H4 (cell line): ENCODE measurements around the gene CPVL. TPM values are rescaled to one million over a fixed set of nuclear protein-coding genes. Genes with fewer than 3 reads are reported as not detected.
A peak's percentile ranks its signal among the peaks of the same experiment; 100 is the strongest.

Experiments used
- DNase-seq: peaks from one replicate; pipeline ENCODE4 v3.0.0-alpha.2; 2015; ENCODE audit warnings: low spot score
- total RNA-seq: library from RNA; depleted of rRNA; stranded (reverse); fragments of >200 nt; shearing (Covaris generic); gene quantifications from 2 replicates; pipeline ENCODE4 v1.2.3, GENCODE V29; 2014; rRNA removed

CPVL gene
- total RNA-seq = 106 and 113 TPM in 2 replicates

DNA sequence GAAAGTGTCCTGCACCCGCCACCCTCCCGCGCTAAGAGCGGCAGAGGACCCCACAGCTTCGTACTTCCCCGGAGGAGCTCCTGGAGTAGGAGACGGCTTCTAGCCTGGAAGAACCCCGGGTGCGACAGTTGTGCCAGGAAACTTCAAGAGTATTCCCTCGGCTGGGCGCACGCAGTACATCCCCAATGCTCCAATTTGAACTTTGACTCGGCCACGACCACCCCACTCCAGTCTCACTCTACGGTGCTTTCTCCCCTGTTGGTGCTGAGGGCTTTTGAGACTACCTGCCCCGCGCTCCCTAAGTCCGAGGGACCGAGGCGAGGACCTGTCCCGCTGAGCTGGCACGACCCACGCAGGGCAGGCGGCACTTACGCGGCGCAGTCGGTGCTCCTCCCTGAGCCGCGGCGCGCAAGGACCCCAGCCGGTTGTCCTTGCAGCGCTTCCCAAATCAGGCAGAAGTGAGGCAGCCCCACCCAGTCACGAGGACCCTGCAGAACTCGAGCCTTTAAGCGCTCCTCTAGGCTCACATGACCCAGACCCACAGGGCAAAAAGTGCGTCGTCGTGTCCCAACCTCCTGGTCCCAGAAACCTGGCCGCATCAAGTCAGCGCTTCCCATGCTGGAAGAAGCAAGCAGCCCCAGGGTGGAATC, at the start of gene CPVL:
Gene CPVL (minus strand): TSS at position 481 of the 650 bp plus-strand sequence. CDS start 25,476 bp downstream, outside the sequence.
- peak; percentile 93 for DNase-seq

DNA sequence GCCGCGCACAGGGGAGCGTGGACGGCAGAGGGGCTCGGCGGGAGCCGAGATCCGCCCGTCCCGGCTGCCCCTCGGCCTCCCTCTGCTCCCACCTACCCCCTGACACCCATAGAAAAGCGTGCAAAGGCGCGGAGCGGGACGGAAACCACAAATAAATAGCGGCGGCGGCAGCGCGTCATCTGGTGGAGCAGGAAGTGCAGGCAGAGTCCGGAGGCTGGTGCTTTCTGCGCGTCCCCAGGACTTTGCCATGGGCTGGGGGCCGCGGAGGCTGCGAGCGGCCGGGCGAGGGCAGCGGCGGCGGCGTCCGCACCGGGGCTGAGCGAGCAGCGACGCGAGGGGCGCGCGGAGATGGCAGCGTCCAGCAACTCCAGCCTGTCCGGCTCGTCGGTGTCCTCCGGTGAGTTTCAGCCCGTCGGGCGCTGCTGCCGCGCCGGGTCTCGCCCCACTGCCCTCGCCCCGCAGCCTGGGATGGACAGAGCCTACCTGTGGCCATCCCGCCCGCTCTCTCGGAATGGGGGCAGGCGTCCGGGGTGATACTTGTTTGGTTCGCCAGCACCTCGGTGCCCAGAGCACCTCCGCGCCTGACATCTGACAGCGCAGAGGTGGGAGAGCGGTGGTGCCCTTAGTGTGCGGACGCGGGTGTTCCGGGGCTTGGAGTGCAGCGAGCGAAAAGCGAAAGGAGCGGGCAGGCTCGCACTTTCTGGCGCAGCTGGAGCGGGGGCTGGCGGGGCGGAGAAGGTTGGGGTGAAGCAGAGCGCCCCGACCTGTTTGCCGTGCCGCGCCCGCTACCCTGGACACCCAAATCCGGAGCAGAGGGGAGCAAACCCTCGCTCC, 48.5 kb upstream of the CPVL start, which contains the start of gene CHN2:
Gene CHN2 (plus strand): TSS at position 182 of the 834 bp plus-strand sequence.
- peak; percentile 62 for DNase-seq

DNA sequence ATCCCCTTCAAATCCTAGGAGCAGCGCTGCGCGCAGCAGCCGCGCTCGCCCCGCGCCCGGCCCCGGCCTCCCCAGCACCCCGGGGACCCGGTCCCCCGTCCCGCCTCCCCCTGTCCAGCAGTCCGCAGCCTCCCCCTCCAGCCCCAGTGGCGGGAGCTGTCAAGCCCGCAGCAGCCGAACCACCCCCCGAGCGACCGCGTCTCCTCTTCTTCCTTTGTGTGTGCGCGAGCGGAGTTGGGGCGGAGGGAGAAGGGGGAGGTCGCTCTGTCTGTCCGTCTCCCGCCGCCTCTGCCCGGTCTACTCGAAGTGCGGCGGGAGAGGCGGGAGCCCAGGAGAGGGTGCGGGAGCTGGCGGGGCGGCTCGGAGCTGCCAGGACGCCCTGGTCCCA, 47.9 kb upstream of the CPVL start:
- no peak for DNase-seq

DNA sequence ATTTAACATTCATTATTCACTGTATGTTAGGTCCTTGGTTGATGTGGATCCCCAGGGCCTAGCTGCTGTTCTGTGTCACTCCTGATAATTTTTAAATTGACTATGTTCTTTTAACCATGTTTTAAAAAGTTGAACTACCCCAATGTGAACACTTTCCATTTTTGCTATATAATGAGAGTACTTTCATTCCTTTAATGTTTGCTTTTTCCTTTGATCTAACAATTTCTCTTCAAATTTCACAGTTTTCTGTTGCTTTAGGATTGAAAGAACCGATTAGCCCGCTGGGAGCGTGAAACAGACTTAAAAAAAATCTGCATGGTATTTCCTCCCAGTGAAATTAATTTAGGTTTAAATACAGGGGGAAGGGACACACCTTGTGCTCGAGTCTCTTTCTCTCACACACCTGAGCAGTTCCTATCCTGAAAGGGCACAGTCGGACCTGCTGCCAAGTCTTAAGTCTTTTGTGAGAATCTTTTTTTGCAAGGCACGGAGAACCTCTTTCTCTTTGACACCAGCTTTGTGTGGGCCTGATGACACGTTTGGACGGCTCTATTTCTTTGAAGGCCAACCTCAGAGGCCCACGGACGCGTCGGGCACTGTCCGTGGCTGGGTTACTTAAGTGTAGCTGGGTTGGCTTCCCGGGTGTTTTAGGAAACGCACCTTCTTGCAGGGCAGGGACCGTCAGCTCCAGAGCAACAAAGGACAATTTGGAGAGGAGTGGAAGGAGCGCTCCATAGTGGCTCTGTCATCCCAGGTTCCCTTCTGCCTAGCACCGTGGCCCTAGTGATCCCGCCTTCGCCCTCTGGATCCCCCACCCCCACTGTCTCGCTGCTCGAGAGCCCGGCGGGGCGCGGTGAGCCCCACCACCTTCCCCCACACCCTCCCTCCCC, 47.2 kb upstream of the CPVL start:
- no peak for DNase-seq

DNA sequence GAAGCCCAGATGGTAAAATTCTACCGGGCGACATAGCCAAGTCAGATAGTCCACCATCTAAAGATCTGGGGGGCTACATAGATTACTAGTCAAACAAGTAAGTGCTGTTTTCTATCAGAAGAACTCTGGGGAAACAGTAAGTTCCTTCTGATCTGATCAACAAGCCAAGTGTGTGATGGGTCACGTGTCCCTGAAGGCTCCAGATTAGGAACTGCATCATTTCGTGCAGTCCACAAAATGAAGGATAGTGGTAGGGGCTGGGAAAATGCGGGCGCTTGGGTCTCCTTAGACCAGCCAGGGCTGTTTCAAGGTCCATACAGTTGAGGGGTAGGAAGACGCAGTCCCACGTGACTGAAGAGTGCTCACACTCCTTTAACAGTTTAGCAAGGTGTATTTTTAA, 46.5 kb upstream of the CPVL start:
- no peak for DNase-seq

DNA sequence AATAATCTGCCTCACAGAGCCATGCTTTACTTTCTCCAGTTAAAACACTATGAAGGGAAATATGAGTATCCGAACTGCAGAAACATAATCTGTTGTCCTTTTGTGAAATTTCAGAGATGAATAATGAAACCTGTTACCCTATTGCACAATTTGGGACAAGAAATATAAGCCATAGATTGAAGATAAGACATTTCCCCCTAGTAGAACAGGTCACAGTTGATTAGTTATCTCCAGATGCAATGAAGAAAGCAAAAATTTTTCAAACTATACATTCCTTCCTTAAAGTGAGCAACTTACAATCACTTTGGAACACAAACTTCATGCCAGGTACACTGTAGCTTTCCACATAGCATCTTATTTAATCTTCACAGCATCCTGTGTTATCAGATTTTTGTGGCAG, 46.0 kb upstream of the CPVL start:
- no peak for DNase-seq

DNA sequence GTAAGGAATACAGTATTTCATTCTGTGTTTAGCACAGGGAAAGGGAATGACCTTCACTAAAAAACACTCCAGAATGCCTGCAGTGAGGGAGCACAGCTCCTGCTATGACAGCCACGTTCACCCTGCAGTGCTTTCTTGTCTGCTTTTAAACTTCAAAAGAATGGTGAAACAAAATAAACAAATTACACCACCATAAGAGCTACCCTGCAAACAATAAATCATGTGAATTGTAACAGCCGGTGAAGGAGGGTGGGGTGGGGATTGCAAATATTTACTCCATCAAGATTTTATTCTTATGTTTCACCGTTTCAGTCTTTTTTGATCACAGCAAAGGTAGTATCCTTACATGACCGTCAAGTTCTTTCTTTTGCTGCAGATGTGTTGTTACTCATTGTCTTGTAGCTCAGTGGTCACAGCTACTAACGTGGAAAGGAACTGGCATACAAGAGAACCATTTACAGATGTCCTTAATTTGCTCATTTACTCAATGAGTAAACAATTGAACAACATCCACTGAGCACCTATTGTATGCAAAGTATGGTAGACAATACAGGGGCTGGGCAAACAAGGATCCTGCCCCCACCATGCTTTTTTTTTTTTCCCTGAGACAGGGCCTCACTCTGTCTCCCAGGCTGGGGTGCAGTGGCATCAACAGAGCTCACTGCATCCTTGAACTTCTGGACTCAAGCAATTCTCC, 44.2 kb upstream of the CPVL start:
- peak; percentile 63 for DNase-seq

DNA sequence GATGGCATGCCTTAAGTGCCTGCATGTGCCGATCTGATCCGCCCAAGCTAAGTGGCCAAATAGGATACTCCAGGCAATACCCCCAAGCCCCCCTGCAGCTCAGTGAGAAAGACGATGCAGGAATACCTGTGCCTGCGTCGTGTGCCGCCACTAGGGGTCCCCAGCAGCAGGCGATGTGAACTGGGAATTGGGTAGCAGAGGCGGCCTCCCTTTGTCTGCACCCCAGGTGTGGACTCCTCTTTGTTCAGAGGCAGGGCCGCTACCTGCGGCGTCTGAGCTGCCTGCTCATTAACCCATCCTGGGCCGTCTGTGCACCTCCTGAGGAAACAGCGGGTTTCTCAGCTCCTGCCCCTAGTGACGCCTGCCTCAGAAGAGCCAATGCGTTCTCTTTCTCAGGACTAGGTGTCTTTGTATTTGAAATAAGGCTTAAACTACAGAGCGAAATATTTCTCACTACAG, 43.4 kb upstream of the CPVL start:
- peak; percentile 64 for DNase-seq

DNA sequence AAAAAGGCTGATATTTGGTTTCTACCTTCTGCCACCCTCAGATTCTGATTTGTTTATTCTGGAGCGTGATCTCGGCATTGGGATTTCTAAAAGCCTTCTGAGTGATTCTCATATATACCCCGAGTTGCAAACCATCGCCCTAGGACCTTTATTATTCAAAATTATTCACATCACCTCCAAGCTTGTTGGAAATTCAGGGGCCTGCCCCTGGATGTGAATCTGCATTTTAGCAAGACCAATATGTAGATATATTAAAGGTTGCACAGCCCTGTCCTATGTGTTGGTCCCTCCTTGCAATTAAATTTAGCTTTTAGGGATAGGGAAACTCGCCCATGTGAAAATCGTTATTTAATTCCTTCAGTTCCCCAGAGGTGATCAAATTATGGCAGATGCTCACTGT, 39.3 kb upstream of the CPVL start:
- no peak for DNase-seq

DNA sequence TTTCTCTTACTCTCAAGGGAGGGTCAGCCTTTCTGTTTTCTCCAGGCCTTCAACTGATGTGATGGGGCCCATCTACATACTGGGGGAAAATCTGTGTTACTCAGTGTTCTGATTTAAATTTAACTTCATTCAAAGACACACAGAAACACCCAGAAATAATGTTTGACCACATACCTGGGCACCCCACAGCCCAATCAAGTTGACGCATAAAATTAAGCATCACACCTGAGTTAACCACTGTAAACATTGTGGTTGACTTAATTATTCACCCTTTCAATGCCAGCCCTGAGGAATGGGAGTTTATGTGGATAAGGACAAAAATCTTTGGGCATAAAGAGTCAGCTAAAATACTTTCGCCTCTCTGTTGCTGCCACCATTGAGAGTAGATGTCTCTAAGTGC, 38.3 kb upstream of the CPVL start:
- no peak for DNase-seq

DNA sequence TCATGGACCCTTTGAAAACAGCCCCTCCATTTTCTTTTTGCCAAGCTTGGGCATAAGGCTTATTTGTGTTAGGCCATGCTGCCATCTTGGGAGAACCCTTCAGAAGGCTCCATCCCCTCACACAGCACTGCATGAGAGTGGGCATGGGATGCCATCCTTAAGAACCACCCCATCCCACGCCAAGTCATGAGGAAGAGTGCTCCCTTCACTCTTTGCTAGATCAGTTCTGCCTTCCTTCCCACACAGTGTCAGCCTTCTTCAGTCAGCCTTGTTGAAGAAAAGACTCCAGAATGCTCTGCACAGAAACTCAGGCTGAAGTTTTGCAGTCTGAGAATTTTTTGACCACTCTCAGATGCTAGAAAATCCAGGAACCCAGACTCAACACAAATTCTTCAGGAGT, 32.8 kb upstream of the CPVL start:
- DNase-seq = no peak

DNA sequence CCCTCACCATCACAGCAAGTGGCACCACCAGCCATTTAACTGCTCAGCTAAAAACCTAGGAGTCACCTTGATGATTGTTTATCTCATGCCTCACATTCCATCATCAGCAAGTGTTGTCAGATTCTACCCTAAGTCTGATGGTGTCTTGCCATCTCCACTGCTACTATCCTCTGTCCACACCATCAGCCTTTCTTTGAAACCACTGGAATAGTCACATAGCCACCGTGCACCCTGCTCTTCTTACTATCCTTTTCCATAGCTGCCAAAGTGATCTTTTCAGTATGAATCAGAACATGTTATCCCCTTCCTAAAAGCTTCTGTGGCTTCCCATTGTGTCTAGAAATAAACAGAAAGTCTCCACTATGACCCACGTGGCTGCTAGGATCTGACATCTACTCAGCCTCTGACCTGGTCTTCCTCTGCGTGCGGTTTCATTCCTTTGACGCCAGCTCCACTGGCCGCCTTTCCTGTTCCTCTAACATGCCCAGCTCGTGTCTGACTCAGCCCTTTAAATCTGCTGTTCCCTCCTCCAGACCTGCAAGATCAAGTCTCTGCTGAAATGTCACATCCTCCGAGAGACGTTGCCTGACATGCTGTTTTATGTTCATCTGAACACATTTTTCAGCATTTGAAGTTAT, 31.7 kb upstream of the CPVL start:
- peak; percentile 93 for DNase-seq

DNA sequence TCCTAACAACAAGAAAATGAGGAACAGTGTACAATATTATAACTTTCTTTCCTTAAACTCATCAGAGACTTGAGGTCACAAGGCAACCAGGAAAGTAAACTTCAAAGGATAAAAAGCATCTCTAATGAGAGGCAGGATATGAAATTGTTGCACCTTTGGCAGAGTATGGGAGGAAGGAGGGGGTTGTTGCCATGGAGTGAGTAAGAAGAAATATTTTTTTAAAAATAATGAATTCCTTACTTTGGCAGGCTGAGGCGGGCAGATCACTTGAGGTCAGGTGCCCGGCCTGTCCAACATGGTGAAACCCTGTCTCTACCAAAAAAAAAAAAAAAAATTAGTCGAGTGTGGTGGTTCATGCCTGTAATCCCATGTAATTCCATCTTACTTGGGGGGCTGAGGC, 27.1 kb upstream of the CPVL start:
- DNase-seq = no peak

DNA sequence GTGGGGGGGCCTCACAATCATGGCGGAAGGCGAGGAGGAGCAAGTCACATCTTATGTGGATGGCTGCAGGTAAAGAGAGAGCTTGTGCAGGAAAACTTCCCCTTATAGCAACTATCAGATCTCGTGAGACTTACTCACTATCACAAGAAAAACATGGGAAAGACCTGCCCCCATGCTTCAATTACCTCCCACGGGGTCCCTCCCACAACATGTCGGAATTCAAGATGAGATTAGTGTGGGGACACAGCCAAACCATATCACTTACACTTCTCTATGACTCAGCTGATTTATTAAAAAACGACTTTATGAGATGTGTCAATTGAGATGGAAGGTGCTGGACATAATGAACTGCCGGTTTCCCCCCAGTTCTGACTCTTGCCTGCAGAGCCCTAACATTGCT, 24.4 kb upstream of the CPVL start:
- no peak for DNase-seq

DNA sequence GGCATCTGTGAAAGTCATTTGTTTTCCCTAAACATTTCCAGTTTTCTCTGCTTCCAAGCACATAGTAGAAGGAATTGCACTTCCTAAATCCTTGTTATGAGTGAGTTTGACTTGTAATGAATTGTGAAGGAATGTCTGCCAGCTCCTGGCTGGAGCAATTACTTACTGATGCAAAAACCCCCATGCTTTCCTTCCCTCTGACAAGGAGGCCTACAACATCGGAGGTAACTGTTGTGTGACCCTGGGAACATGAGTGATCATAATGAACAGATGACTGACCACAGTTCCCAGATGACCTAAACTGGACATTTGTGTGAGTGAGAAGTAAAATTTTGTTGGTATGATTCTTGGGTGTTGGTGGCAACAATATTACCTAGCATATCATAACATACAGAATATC, 21.4 kb upstream of the CPVL start:
- DNase-seq = no peak

DNA sequence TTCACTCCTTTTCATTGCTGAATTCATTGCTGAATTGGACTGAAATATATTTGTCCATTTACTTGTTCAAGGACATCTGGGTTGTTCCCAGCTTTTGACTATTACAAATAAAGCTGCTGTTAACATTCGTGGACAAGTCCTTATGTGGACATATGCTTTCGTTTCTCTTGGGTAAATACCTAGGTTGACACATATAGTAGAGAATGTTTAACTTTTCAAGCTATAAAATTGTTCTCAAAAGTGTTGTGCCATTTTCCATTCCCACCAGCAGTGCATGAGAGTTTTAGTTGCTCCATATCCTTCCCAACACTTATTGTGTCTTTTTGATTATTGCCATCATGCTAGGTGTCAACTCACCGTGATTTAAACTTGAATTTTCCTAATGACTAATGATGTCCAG, 17.5 kb upstream of the CPVL start:
- no peak for DNase-seq

DNA sequence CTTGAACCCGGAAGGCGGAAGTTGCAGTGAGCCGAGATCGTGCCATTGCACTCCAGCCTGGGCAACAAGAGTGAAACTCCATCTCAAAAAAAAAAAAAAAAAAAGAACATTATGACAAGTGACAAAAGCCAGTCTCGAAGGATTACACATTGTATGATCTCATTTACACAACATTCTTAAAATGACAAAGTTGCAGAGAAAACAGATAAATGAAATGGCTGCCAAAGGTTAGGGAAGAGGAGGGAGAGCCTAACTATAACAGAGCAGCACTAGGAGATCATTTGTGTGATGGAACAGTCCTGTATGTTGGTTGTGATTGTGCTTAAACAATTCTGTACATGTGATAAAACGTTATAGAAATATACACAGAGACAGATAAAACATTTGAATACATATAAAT, 16.2 kb upstream of the CPVL start:
- no peak for DNase-seq

DNA sequence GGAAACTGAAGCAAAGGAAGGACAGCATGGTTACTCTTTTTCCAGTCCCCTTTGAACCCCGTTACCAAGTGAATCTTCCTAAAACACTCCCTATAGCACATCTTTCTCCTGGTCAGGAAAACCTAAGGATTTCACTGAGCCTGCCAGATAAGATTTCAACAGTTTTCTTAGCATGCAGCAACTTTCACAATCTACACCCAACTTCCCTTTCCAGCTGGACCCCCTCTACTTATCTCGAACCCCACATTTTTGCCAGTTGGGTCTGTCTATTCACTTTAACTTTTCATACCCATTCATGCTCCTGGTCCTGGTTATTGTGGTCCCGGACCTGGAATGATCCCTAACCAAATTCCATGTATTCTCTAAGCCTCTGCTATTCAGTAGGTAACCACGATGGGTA, 14.9 kb upstream of the CPVL start:
- no peak for DNase-seq

DNA sequence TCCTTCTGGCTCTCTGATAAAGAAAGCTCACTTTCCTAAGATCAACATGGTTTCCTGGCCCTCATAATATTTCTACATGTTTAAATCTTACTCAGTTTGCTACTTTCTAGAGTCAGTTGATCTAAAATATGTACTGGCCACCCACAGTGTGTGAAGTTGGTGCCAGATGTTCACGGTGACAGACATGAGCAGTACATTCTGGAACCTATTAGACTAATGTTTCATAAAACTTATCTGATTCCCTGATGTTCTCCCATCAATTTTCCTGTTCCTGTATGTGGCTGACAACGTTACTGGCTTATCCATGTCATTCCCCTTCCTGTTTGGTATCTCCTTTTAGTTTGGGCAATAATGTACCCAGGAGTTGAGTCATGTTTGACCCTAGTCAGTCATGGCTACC, 13.7 kb upstream of the CPVL start:
- DNase-seq = no peak

DNA sequence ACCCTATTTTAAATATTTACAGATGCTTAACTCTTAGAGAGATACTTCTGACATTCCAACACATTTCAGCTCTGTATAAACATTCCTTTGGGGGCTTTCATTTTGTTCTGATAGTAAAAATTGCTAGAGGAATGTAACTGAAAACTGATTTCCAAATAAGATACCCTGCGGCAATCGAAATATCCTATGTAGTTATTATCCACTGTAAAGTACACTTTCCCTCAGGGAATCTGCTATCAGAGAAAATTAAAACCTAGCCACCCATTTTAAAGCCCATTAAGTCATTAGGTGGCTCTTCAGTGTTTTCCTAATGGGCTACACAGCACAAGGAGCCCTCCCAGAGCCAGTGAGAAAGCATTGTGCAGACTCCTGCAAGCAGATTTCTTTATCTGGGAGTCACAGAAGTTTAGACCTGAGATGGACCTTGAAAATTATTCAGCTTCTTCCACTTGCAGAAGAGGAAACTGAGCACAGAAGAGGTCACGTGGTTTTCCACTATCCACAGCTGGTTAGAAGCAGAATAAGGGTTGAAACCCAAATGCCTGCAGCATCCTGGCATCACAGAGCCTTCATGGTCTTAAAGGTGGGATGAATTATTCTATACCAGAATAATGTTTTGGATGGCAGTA, 12.6 kb upstream of the CPVL start:
- DNase-seq = no peak
